Measurements from ENCODE around the gene SRXN1. TPM values are rescaled to one million over a fixed set of nuclear protein-coding genes. Genes with fewer than 3 reads are reported as not detected.

Gene SRXN1
- total and polyA plus RNA-seq, 9 donors, result 12.0 to 34.2 (median 25.1) TPM

DNA sequence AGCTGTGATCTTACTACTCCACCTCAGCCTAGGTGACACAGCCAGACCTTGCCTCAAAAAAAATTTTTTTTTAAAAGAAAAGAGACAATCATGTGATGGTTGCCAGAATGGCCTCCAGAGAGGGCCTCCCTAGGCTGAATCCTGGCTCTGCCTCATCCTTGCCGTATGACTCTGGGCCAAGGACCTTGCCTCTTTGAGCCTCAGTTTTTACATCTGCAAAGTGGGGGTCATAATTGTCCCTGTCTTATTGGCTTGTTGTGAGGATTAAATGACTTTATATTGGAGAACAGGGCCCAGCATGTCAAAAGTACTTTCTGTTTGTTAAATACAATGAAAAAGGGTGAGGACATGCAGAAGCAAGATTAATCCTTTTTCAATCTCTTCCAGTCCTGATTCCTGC lies 14.4 kb downstream of the SRXN1 start:
- no peak for DNase-seq
- H3K4me1 ChIP-seq (ENCODE audit: insufficient read depth), result peaks cover 3% of the 10 kb centered on the region
- intact Hi-C loops (cut with DNase I), result no loop called here
- H3K9me3 ChIP-seq, result no peaks in the 10 kb centered on the region
- H3K4me3 ChIP-seq, result no peak overlapping the region
- H3K27ac ChIP-seq, result no peak overlapping the region
- H3K27me3 ChIP-seq, result no peaks in the 10 kb centered on the region
- TF ChIP-seq EP300 (IDR thresholded peaks at IDR 0.05), result no peak
- TF ChIP-seq, protein P1, sequence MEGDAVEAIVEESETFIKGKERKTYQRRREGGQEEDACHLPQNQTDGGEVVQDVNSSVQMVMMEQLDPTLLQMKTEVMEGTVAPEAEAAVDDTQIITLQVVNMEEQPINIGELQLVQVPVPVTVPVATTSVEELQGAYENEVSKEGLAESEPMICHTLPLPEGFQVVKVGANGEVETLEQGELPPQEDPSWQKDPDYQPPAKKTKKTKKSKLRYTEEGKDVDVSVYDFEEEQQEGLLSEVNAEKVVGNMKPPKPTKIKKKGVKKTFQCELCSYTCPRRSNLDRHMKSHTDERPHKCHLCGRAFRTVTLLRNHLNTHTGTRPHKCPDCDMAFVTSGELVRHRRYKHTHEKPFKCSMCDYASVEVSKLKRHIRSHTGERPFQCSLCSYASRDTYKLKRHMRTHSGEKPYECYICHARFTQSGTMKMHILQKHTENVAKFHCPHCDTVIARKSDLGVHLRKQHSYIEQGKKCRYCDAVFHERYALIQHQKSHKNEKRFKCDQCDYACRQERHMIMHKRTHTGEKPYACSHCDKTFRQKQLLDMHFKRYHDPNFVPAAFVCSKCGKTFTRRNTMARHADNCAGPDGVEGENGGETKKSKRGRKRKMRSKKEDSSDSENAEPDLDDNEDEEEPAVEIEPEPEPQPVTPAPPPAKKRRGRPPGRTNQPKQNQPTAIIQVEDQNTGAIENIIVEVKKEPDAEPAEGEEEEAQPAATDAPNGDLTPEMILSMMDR (IDR thresholded peaks at IDR 0.05), result no peak
- TF ChIP-seq POLR2A (IDR thresholded peaks at IDR 0.05), result no peak
- H3K36me3 ChIP-seq, result no peaks in the 10 kb centered on the region
- 54 to 67% (median 62%) methylated on average over 1 of the region's 1 CpG for WGBS, 3 donors

DNA sequence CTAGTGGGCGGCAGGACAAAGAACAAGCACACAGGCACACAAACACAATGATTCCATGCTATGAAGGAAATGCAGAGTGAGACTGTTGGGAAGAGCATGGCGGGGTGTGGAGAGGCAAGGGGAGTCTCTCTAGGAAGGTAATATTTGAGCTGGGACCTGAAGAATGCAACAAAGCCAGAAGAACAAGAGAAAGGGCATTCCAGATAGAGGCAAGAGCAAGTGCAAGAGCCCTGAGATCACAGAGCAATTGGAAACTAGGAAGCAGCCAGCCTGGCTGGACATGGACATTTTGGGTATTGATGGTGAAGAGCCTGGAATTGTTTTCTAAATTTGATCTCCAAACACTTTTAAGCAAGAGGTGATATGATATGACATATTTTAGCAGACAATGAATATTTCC lies 15.4 kb downstream of the SRXN1 start:
- Histone ChIP-seq H3K4me3 (no peak overlapping the region), H3K36me3 (no peaks in the 10 kb centered on the region), H3K9me3 (no peaks in the 10 kb centered on the region), H3K27ac (no peak overlapping the region), H3K27me3 (no peaks in the 10 kb centered on the region), H3K4me1 (ENCODE audit: insufficient read depth) (peaks cover 2% of the 10 kb centered on the region)
- 81 to 88% (median 83%) methylated on average over 2 of the region's 2 CpGs for WGBS, 3 donors
- no peak for TF ChIP-seq EP300 (IDR thresholded peaks at IDR 0.05)
- no peak for TF ChIP-seq POLR2A (IDR thresholded peaks at IDR 0.05)
- TF ChIP-seq, protein P1 (IDR thresholded peaks at IDR 0.05), result no peak
- DNase-seq, result no peak
- intact Hi-C loops (cut with DNase I), result no loop called here

DNA sequence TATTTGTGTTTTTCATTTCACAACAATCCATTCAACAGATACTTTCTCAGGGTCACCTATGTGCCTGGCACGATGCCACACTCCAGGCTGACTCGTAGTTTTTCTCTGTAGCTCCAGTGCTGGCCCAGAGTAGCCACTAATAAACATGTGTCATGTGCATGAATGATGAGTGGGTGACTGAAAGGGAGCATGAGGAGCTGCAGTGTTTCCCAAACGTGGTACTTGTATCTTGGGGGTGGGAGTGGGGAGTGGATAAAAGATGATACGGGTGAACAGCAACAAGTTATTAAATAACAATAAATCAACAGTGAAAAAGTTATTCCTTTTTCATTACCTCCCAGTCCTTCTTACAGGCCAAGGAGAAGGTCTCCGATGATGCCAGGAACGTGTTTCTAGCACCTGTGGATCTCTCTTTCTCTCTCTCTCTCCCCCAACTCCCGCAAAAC lies 17.1 kb downstream of the SRXN1 start:
- WGBS, 3 donors, result 9 to 19% (median 15%) methylated on average over 7 of the region's 7 CpGs
- Histone ChIP-seq H3K36me3 (no peaks in the 10 kb centered on the region), H3K9me3 (no peaks in the 10 kb centered on the region), H3K27me3 (no peaks in the 10 kb centered on the region), H3K27ac (no peak overlapping the region), H3K4me3 (no peak overlapping the region), H3K4me1 (ENCODE audit: insufficient read depth) (no peaks in the 10 kb centered on the region)
- no peak for DNase-seq
- intact Hi-C loops (cut with DNase I), result no loop called here
- TF ChIP-seq, protein P1 (IDR thresholded peaks at IDR 0.05), result no peak
- TF ChIP-seq EP300 (IDR thresholded peaks at IDR 0.05) (no peak), POLR2A (IDR thresholded peaks at IDR 0.05) (no peak)

DNA sequence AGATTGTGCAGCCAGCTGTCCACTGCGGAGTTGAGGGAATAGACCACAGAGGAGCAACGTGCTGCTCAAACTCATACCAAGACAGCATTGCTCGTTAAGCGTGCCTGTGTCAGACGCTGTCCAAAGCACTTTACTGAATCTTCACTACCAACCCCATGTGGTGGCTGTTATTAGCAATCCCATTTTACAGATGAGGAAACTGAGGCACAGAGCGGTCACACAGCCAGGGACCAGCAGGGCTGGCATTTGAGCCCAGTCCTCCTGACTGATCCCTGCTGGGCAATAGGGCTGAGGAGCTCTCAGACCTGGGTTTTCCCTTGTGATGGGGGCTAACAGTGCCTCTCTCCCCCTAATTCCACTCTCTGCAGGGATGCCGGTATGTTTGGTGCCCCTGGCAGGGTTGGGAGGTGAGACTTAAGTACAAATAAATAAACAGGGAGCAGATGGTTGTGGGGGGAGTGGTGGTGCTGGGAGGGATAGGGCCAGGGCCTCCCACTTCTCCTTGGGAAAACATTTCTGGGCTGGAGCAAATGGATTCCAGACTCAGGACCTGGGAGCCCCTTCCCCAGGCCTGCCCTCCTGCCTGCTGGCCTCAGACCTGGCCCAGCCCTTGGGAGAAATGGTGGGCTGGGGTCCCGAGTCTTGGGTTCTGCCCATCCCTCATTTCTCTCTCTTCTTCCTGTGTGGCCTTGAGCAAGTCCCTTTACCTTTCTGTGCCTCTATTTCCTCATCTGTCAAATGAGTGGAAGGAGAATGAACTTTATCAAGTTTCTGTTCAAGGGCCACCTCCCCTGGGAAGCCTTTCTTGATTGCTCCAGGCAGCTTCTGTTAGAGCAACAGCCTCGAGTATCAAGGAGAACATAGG lies 17.7 kb downstream of the SRXN1 start:
- DNase-seq, result no peak
- 48 to 62% (median 57%) methylated on average over 9 of the region's 9 CpGs for WGBS, 3 donors
- H3K36me3 ChIP-seq, result no peaks in the 10 kb centered on the region
- intact Hi-C loops (cut with DNase I), result no loop called here
- H3K27ac ChIP-seq, result no peak overlapping the region
- no peak for TF ChIP-seq EP300 (IDR thresholded peaks at IDR 0.05)
- TF ChIP-seq, protein P1 (IDR thresholded peaks at IDR 0.05), result no peak
- no peak for TF ChIP-seq POLR2A (IDR thresholded peaks at IDR 0.05)
- H3K9me3 ChIP-seq, result no peaks in the 10 kb centered on the region
- no peaks in the 10 kb centered on the region for H3K4me1 ChIP-seq (ENCODE audit: insufficient read depth)
- H3K4me3 ChIP-seq, result no peak overlapping the region
- H3K27me3 ChIP-seq, result no peaks in the 10 kb centered on the region
